ENCODE data around the gene RAB11A. TPM values are rescaled to one million over a fixed set of nuclear protein-coding genes. Genes with fewer than 3 reads are reported as not detected.

The RAB11A gene
- total RNA-seq (100 to 1,000 TPM in 1 of 2 experiments, 10 to 100 TPM in 1; 98.5 to 102 TPM), total RNA-seq (71.5 to 144 (median 103) reads per million in 172 experiments)
- 127 TPM for polyA plus RNA-seq (2013, experiment 1 of 2)
- polyA plus RNA-seq (2013, experiment 2 of 2), result 116 TPM

- H3K4me3 Mint-ChIP-seq, result peak within 1 kb of the TSS; percentile 99
- CTCF ChIA-PET, result interaction anchor here (0.5 to 2.4 kb wide), 20 partner anchors 9 to 629 kb away, joined by 3 to 15 read pairs (median 4); partner anchors contain the start of genes DENND4A, INTS14 and SNAPC5
- Histone ChIP-seq H3K4me1 (ENCODE audit: insufficient read depth, low read length) (peaks cover 21% of the 10 kb centered on the region), H3K27ac (ENCODE audit: low read depth in 1 of 2, low read length in 2 of 2) (peak within 1 kb of the TSS; percentile 80 to 96), H3K9me3 (ENCODE audit: control insufficient read depth in 1 of 2, insufficient read depth in 1 of 2, low read length in 2 of 2) (no peaks in the 10 kb centered on the region), H3K4me3 (ENCODE audit: low read length) (peak within 1 kb of the TSS; percentile 98), H3K27me3 (ENCODE audit: control insufficient read depth in 1 of 2, insufficient read depth in 2 of 2, low read length in 2 of 2) (no peaks in the 10 kb centered on the region), H3K36me3 (ENCODE audit: insufficient read depth, low read length) (no peaks in the 10 kb centered on the region)
- H3K27me3 Mint-ChIP-seq, result peaks cover 3% of the 10 kb centered on the region
- H3K9me3 Mint-ChIP-seq, result no peaks in the 10 kb centered on the region
- POLR2A ChIA-PET, result interaction anchor here (0.6 to 3.3 kb wide), 34 partner anchors 10 to 1775 kb away, joined by 3 to 71 read pairs (median 5); partner anchors contain the start of genes CIAO2A, CLPX, DENND4A and DPP8
- peaks cover 49% of the 10 kb centered on the region for H3K4me1 Mint-ChIP-seq (ENCODE audit: low read depth)
- DNase-seq, result peak; percentile 87 to 98 (median 93)
- TF ChIP-seq CTCF (IDR thresholded peaks at IDR 0.05), result peak; percentile 48
- intact Hi-C loops (cut with DNase I, micrococcal nuclease), result loop anchor here (1.0 to 10.0 kb wide), 7 partner anchors 17 to 685 kb away; partner anchors contain the start of genes DENND4A (in 2 of the 2), CLPX (in 1 of the 2), DPP8 (in 1 of the 2) and INTS14 (in 1 of the 2)
- ATAC-seq (ENCODE audit: poor library complexity), result peak; percentile 85
- peaks cover 29% of the 10 kb centered on the region for H3K36me3 Mint-ChIP-seq (ENCODE audit: low read depth)
- H3K27ac Mint-ChIP-seq, result peak within 1 kb of the TSS; percentile 100
Measured at GRCh38 chr15:65869126-65869953, at the start of gene RAB11A. RAB11A (plus strand) TSS chr15:65869491; CDS start chr15:65869586, 95 bp downstream.

GRCh38 chr15:65819563-65819960, 49.7 kb upstream of the RAB11A start:
- H3K27ac ChIP-seq (ENCODE audit: low read depth in 1 of 2, low read length in 2 of 2), result peak overlapping the region; percentile 82 to 94
- ChIA-PET POLR2A (interaction anchor here (1.0 to 5.0 kb wide), 10 partner anchors 8 to 209 kb away, joined by 3 to 93 read pairs (median 10); partner anchors contain the start of genes DENND4A, INTS14 and RAB11A), CTCF (interaction anchor here (0.9 to 2.6 kb wide), 5 partner anchors 9 to 50 kb away, joined by 3 to 14 read pairs (median 7); partner anchors contain the start of gene RAB11A)
- peak overlapping the region; percentile 94 for H3K27ac Mint-ChIP-seq
- peaks cover 63% of the 10 kb centered on the region for H3K4me1 Mint-ChIP-seq (ENCODE audit: low read depth)
- intact Hi-C loops (cut with DNase I, micrococcal nuclease), result loop anchor here in 1 of 2 experiments (1.0 to 2.0 kb wide), 3 partner anchors 9 to 27 kb away; partner anchors contain the start of gene DENND4A
- peaks cover 4% of the 10 kb centered on the region for H3K36me3 Mint-ChIP-seq (ENCODE audit: low read depth)
- DNase-seq, result peak in 2 of 14 experiments; percentile 49 to 56
- H3K27me3 Mint-ChIP-seq, result no peaks in the 10 kb centered on the region
- ATAC-seq (ENCODE audit: poor library complexity), result no peak
- no peak for TF ChIP-seq CTCF (IDR thresholded peaks at IDR 0.05)
- peaks cover 56% of the 10 kb centered on the region for H3K4me1 ChIP-seq (ENCODE audit: insufficient read depth, low read length)
- no peaks in the 10 kb centered on the region for H3K36me3 ChIP-seq (ENCODE audit: insufficient read depth, low read length)
- no peaks in the 10 kb centered on the region for H3K27me3 ChIP-seq (ENCODE audit: control insufficient read depth in 1 of 2, insufficient read depth in 2 of 2, low read length in 2 of 2)
- no peak overlapping the region for H3K4me3 ChIP-seq (ENCODE audit: low read length)
- peaks cover 2% of the 10 kb centered on the region for H3K9me3 Mint-ChIP-seq
- peak overlapping the region; percentile 59 for H3K4me3 Mint-ChIP-seq
- H3K9me3 ChIP-seq (ENCODE audit: control insufficient read depth in 1 of 2, insufficient read depth in 1 of 2, low read length in 2 of 2), result no peaks in the 10 kb centered on the region

- Histone ChIP-seq H3K4me1 (ENCODE audit: insufficient read depth, low read length) (peaks cover 56% of the 10 kb centered on the region), H3K9me3 (ENCODE audit: control insufficient read depth in 1 of 2, insufficient read depth in 1 of 2, low read length in 2 of 2) (no peaks in the 10 kb centered on the region), H3K4me3 (ENCODE audit: low read length) (no peak overlapping the region), H3K27me3 (ENCODE audit: control insufficient read depth in 1 of 2, insufficient read depth in 2 of 2, low read length in 2 of 2) (no peaks in the 10 kb centered on the region), H3K36me3 (ENCODE audit: insufficient read depth, low read length) (no peaks in the 10 kb centered on the region), H3K27ac (ENCODE audit: low read depth in 1 of 2, low read length in 2 of 2) (peak overlapping the region; percentile 82 to 94)
- intact Hi-C loops (cut with DNase I, micrococcal nuclease), result no loop called here
- ChIA-PET POLR2A (interaction anchor here (2.8 kb wide), 1 partner anchor 8 kb away, joined by 27 read pairs; no protein-coding TSS in a partner anchor), CTCF (interaction anchor here (1.5 kb wide), 1 partner anchor 42 kb away, joined by 3 read pairs; no protein-coding TSS in a partner anchor)
- ATAC-seq (ENCODE audit: poor library complexity), result no peak
- TF ChIP-seq CTCF (IDR thresholded peaks at IDR 0.05), result no peak
- Mint-ChIP-seq H3K27me3 (no peaks in the 10 kb centered on the region), H3K9me3 (peaks cover 2% of the 10 kb centered on the region), H3K27ac (peak overlapping the region; percentile 94), H3K4me1 (ENCODE audit: low read depth) (peaks cover 64% of the 10 kb centered on the region), H3K4me3 (peak overlapping the region; percentile 35), H3K36me3 (ENCODE audit: low read depth) (peaks cover 4% of the 10 kb centered on the region)
- no peak for DNase-seq
Measured at GRCh38 chr15:65821070-65821469, 48.2 kb upstream of the RAB11A start.

Data from CD4-positive, alpha-beta T cell (primary cell).